AG09319 (cell line): ENCODE results near the gene ID2.

Experiments
- DNase-seq: peaks from one replicate; pipeline ENCODE4 v3.0.0-alpha.2; 2010; ENCODE audit warnings: low read depth; ENCODE audit errors: extremely low read depth
- TF ChIP-seq, protein P1 (sequence below): IDR thresholded peaks from 2 replicates; pipeline ENCODE4 v1.5.1; 2011; ENCODE audit warnings: low read depth, mild to moderate bottlenecking, inconsistent platforms, low read length, moderate library complexity

ID2 gene

DNA sequence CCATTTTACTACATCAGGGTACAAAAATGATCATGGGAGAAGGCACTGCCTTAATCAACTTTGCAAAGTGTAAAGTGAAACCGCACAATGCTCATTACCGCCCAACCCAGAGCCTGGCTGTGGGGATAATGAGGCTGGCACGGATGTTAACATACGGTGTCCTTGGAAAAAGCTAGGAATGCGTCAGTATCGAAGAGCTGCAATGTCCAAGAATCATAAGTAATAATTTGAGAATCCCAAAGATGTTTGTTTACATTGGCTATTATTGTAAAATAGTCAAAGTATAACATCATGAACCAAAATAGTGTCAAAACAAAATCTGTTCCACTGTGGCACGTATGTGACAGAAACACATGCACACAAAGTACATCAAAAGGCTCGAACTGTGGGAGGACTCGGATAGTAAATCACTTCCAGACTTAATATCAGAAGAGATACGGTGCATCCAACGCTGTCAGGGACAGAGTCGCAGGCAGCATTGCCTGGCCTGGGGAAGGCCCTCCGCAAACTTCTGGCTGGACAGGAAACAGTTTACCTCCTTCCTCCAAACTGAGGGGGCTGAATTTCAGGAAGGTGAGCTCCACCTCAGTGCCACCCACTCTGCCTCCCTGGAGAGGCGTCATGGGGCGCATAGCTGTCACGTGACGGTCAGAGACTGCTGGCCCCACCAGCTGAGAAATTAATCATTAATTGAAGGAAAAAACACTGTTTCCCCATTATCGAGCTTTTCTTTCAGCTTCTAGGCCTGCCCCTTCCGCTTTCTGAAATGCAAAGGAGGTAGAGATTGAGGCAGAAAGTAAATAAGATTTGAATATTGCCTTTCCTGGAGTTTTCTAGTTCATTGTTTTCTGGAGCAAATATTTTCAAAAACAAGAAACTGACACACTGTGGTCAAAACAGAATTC, 1.8 kb upstream of the ID2 start:
- no peak for DNase-seq
- TF ChIP-seq, protein P1, sequence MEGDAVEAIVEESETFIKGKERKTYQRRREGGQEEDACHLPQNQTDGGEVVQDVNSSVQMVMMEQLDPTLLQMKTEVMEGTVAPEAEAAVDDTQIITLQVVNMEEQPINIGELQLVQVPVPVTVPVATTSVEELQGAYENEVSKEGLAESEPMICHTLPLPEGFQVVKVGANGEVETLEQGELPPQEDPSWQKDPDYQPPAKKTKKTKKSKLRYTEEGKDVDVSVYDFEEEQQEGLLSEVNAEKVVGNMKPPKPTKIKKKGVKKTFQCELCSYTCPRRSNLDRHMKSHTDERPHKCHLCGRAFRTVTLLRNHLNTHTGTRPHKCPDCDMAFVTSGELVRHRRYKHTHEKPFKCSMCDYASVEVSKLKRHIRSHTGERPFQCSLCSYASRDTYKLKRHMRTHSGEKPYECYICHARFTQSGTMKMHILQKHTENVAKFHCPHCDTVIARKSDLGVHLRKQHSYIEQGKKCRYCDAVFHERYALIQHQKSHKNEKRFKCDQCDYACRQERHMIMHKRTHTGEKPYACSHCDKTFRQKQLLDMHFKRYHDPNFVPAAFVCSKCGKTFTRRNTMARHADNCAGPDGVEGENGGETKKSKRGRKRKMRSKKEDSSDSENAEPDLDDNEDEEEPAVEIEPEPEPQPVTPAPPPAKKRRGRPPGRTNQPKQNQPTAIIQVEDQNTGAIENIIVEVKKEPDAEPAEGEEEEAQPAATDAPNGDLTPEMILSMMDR: no peak

DNA sequence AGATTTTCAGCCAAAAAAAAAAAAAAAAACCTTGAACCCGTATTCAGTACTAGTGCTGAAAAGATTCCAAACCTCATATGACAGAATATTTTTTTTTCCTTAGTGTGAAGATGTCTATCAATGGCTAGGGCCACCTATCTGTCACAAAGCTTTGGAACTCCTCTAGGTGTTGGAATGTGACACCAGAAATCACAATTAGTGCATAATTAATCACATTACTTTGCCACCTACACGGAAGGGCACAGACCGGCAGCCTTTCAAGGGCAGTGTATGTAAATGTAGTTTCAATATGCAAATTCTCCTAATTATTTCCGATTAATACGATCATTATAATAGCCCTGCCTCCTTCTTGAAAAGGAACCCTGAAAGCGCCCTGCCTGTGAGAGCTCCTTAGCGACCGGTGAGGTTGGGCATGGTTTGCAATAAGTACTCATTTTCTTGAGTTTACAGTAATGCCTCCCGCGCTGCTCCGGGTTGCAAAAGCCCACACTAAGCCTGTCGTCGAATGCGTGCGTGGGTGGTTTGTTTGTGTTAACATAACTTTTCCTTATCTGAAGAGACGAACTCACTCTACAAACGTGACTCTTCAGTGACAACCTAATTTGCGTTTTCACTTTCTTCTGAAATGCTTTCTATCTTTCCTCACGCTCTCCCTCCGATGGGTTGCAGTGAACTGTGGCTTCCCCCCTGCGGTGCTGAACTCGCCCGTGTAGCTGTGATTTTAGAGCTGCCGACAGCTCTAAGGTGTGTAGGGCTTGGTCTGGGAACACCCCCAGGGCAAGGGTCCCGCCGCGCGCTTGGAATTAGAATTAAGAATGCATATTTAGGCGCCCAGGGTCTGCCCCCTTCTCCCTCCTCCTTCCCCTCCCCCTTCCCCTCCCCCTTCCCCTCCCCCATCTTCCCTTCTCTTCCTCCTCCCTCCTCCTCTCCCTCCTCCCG, 765 bp upstream of the ID2 start:
- DNase-seq: peak; percentile 60
- TF ChIP-seq, protein P1: no peak

DNA sequence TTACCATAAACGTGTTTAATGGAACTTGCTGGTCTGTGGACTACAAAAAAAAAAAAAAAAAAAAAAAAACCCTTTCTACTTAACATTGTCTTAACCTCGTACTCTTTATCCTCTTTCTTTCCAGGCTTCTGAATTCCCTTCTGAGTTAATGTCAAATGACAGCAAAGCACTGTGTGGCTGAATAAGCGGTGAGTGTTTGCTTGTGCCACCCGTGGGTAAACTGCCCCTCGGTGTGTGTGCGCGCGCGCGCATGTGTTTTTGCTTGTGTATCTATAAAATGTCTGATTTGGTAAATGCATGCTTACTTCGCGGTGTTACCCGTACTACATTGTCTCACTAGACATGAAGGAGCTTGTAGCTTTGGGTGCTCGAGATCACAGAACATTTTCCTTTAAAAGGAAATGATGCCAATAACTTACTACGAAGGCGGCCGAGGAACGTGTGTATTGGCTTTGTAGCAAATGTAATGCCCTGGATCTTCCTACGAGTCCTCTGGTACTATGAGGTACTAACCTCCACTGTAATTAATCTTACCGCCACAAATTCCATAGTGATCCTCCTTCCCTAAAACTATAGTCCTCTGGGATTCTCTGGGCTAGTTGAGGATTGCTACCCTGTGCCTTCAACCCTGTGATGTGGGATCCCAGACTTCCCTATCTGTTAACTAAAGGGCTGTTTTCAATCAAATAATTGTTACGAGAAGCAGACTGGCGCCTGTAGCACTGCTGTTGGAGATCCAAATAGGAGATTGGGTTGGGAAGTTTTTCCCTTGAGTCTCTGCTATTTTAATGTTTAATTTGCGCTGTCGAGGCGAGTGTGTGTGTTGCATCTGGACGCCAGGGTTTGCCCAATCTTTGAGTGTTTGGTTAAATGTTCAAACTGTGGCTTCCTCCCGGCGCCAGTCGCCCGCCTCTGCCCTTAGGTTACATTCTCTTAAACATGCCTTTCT, 1.1 kb downstream of the ID2 start:
- TF ChIP-seq, protein P1: no peak
- DNase-seq: no peak

DNA sequence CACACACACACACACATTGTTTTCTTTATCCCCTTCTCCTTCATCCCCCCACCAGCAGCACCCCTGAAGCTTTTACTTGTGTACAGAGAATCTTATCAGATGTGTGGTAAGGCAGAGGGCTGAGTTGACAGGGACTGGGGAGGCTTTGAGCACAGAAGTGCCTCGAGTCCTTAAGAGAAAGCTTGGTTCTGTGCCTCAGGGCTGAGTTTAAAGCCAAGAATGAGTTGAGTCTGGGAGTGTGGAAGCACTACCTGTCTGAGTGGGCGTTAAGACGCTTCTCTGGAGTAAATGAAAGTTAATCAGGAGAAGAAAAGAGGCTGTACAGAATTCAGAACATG, 2.7 kb downstream of the ID2 start:
- DNase-seq: no peak
- TF ChIP-seq, protein P1: no peak

DNA sequence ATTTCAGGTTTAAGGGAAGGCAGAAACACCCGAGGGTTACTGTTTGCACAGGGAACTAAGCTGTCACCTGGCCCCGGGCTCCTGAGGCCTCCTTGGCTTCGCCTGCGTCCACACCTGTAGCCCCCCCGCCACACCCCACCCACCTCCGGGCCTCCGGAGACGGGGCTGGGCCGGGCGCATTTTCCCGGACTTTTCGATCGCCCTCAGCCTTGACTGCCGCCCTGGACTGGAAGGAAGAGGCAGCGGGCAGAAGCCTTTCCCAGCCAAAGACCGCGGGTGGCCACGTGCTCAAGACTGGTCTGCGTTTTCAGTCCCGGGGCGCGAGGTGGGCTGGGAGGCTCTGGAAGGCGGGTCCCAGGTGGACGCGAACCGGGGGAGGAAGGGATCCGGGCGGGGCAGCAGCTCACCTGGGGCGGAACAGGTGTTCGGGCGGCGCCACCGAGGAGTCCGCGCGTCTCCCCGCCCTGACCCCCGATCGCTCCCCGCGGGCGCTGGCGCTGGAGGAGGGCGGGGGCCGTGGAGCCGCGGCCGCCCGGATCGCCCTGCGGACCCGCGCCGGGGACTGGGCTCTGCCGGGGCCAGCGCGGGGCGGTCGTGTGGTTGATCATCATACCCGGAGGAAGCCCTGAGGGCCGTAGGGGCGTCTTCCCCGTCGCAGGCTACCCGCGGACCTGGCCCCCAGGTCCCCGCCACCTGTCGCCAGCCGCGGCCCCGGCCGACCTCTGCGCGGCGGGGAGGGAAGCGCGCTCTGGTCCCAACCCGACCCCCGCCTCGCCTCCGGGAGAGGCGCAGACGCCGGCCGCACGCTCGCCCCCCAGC, 3.2 kb downstream of the ID2 start:
- TF ChIP-seq, protein P1: no peak
- no peak for DNase-seq

DNA sequence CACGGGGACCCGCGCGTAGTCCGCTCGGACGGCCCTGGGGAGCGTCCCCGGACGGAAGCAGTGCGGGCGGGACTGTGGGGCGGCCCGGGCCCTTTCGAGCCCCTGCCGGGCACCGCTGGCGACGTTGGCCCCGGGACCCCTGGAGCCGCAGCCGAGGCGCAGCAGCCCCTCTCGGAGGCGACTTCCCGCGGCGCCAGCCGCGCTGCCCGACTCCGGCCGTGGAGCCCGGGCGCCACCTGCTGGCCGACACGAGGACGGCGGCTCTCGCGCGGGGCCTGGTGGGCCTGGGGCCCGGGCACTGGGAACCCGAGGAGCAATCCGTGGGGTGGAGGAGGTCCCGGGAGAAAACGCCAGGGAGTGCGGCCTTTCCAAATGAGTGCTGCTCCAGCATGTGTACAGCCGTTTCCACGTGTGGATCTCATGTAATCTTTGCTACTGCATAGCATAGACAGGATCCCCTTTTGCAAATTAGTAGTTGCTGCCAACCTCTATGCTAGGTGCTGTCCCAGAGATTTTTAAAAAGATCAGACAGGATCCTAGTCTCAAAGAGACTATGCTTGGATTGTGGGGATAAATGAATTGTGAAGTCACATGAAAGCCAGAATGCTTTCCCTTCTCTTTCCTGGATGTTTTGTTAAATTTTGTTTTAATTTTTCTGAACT, 4.0 kb downstream of the ID2 start:
- TF ChIP-seq, protein P1: peak; percentile 63
- no peak for DNase-seq
